ENCODE results near the gene DENND2D.
A peak's percentile ranks its signal among the peaks of the same experiment; 100 is the strongest.

DNA sequence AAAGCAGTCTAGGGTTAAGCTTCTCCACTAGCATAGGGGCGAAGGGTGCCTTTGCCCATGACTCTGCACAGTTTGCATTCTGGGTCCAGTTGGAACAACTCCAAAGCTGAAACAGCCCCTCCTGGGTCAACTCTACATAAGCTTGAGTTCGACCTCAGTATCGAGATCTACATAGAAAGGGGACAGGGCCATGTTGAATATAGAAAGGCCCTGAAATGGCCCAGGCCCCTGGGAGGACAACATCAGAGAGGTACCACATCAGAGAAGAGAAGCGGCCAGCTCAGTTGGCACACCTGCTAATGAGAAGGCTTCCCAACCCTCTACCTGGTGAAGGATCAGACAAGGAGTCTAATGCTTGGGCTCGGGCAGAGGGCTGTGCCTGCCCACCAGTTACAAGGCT lies 1.6 kb downstream of the DENND2D start:
- TF ChIP-seq, protein P1, sequence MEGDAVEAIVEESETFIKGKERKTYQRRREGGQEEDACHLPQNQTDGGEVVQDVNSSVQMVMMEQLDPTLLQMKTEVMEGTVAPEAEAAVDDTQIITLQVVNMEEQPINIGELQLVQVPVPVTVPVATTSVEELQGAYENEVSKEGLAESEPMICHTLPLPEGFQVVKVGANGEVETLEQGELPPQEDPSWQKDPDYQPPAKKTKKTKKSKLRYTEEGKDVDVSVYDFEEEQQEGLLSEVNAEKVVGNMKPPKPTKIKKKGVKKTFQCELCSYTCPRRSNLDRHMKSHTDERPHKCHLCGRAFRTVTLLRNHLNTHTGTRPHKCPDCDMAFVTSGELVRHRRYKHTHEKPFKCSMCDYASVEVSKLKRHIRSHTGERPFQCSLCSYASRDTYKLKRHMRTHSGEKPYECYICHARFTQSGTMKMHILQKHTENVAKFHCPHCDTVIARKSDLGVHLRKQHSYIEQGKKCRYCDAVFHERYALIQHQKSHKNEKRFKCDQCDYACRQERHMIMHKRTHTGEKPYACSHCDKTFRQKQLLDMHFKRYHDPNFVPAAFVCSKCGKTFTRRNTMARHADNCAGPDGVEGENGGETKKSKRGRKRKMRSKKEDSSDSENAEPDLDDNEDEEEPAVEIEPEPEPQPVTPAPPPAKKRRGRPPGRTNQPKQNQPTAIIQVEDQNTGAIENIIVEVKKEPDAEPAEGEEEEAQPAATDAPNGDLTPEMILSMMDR (IDR thresholded peaks at IDR 0.05 in 2 of 3, conservative IDR thresholded peaks at IDR 0.05 in 1 of 3; ENCODE audit: control insufficient read depth in 2 of 3, extremely low read depth in 1 of 3, insufficient read depth in 1 of 3, low read depth in 3 of 3, low read length in 3 of 3), result no peak
- TF ChIP-seq MEF2B (IDR thresholded peaks at IDR 0.05; ENCODE audit: partially characterized antibody, poor library complexity, severe bottlenecking), result no peak
- peak; percentile 42 for TF ChIP-seq POLR2A (IDR thresholded peaks at IDR 0.05; ENCODE audit: low read depth, low read length)
- no peak for TF ChIP-seq TCF7 (IDR thresholded peaks at IDR 0.05; ENCODE audit: borderline replicate concordance)
- TF ChIP-seq SIN3A (IDR thresholded peaks at IDR 0.05; ENCODE audit: low read depth, low read length), result no peak
- no peak for TF ChIP-seq NBN (IDR thresholded peaks at IDR 0.05)
- TF ChIP-seq, protein P2, sequence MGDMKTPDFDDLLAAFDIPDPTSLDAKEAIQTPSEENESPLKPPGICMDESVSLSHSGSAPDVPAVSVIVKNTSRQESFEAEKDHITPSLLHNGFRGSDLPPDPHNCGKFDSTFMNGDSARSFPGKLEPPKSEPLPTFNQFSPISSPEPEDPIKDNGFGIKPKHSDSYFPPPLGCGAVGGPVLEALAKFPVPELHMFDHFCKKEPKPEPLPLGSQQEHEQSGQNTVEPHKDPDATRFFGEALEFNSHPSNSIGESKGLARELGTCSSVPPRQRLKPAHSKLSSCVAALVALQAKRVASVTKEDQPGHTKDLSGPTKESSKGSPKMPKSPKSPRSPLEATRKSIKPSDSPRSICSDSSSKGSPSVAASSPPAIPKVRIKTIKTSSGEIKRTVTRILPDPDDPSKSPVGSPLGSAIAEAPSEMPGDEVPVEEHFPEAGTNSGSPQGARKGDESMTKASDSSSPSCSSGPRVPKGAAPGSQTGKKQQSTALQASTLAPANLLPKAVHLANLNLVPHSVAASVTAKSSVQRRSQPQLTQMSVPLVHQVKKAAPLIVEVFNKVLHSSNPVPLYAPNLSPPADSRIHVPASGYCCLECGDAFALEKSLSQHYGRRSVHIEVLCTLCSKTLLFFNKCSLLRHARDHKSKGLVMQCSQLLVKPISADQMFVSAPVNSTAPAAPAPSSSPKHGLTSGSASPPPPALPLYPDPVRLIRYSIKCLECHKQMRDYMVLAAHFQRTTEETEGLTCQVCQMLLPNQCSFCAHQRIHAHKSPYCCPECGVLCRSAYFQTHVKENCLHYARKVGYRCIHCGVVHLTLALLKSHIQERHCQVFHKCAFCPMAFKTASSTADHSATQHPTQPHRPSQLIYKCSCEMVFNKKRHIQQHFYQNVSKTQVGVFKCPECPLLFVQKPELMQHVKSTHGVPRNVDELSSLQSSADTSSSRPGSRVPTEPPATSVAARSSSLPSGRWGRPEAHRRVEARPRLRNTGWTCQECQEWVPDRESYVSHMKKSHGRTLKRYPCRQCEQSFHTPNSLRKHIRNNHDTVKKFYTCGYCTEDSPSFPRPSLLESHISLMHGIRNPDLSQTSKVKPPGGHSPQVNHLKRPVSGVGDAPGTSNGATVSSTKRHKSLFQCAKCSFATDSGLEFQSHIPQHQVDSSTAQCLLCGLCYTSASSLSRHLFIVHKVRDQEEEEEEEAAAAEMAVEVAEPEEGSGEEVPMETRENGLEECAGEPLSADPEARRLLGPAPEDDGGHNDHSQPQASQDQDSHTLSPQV (IDR thresholded peaks at IDR 0.05), result no peak
- no peak for TF ChIP-seq JUND (IDR thresholded peaks at IDR 0.05; ENCODE audit: low read depth, low read length)
- TF ChIP-seq, protein P3, sequence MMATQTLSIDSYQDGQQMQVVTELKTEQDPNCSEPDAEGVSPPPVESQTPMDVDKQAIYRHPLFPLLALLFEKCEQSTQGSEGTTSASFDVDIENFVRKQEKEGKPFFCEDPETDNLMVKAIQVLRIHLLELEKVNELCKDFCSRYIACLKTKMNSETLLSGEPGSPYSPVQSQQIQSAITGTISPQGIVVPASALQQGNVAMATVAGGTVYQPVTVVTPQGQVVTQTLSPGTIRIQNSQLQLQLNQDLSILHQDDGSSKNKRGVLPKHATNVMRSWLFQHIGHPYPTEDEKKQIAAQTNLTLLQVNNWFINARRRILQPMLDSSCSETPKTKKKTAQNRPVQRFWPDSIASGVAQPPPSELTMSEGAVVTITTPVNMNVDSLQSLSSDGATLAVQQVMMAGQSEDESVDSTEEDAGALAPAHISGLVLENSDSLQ (IDR thresholded peaks at IDR 0.05), result no peak
- TF ChIP-seq RAD21 (IDR thresholded peaks at IDR 0.05; ENCODE audit: insufficient read depth, low read depth, low read length), result no peak
- TF ChIP-seq GABPA (IDR thresholded peaks at IDR 0.05; ENCODE audit: low read depth), result no peak
